Neural progenitor cell (in vitro differentiated cells): Measurements from ENCODE around the gene LRFN2. TPM values are rescaled to one million over a fixed set of nuclear protein-coding genes. Genes with fewer than 3 reads are reported as not detected.

Experiments used
- DNase-seq: peaks from one replicate; pipeline ENCODE4 v3.0.0-alpha.2; 2016; ENCODE audit warnings: low spot score
- H2AFZ ChIP-seq: fragments of 200-600 bp; sonication (generic); replicated peaks from 2 replicates; pipeline ENCODE4 v1.6.1; 2016; ENCODE audit warnings: antibody characterized with exemption
- H3F3A ChIP-seq: fragments of 200-600 bp; sonication (generic); 2 replicates; pipeline ENCODE4 v1.6.1; 2016; ENCODE audit warnings: antibody characterized with exemption, low read depth
- H3K27ac ChIP-seq: fragments of 200-600 bp; sonication (generic); 2 replicates; pipeline ENCODE4 v1.5.1; 2016; ENCODE audit warnings: mild to moderate bottlenecking
- H3K27me3 ChIP-seq: fragments of 200-600 bp; sonication (generic); 2 replicates; pipeline ENCODE4 v1.6.1; 2016; ENCODE audit warnings: mild to moderate bottlenecking, moderate library complexity
- H3K36me3 ChIP-seq: fragments of 200-600 bp; sonication (generic); 2 replicates; pipeline ENCODE4 v1.5.1; 2016
- H3K4me1 ChIP-seq: fragments of 200-600 bp; sonication (generic); 2 replicates; pipeline ENCODE4 v1.6.1; 2016; ENCODE audit warnings: mixed run types
- H3K4me2 ChIP-seq: fragments of 200-600 bp; sonication (generic); 2 replicates; pipeline ENCODE4 v1.6.1; 2016
- H3K4me3 ChIP-seq: fragments of 200-600 bp; sonication (generic); 2 replicates; pipeline ENCODE4 v1.5.1; 2016
- H3K79me2 ChIP-seq: fragments of 200-600 bp; sonication (generic); 2 replicates; pipeline ENCODE4 v1.6.1; 2016; ENCODE audit warnings: low read depth
- H3K9ac ChIP-seq: fragments of 200-600 bp; sonication (generic); 2 replicates; pipeline ENCODE4 v1.6.1; 2016
- H3K9me3 ChIP-seq: fragments of 200-600 bp; sonication (generic); 2 replicates; pipeline ENCODE4 v1.5.1; 2016; ENCODE audit warnings: low read depth
- H4K20me1 ChIP-seq: fragments of 200-600 bp; sonication (generic); 2 replicates; pipeline ENCODE4 v1.6.1; 2016; ENCODE audit warnings: low read depth
- H3K27ac Mint-ChIP-seq: 3 replicates; pipeline ENCODE4 v1.8.0; 2021; ENCODE audit warnings: mixed read lengths
- H3K27me3 Mint-ChIP-seq: 2 replicates; pipeline ENCODE4 v1.8.0; 2022; ENCODE audit warnings: low read depth, mild to moderate bottlenecking, inconsistent platforms, moderate library complexity, mixed read lengths; ENCODE audit not compliant: insufficient read depth
- H3K36me3 Mint-ChIP-seq: 3 replicates; pipeline ENCODE4 v1.8.0; 2021; ENCODE audit warnings: mixed read lengths
- H3K4me1 Mint-ChIP-seq: 3 replicates; pipeline ENCODE4 v1.8.0; 2021; ENCODE audit warnings: mixed read lengths
- H3K4me3 Mint-ChIP-seq: 3 replicates; pipeline ENCODE4 v1.8.0; 2021; ENCODE audit warnings: mild to moderate bottlenecking, moderate library complexity, mixed read lengths
- H3K9me3 Mint-ChIP-seq: 3 replicates; pipeline ENCODE4 v1.8.0; 2020; ENCODE audit warnings: mixed read lengths
- EZH2 ChIP-seq: fragments of 200-600 bp; sonication (generic); IDR thresholded peaks from 2 replicates; pipeline ENCODE4 v1.6.1; 2017; ENCODE audit warnings: antibody characterized with exemption, mild to moderate bottlenecking, moderate library complexity
- EZH2phosphoT487 ChIP-seq: fragments of 200-600 bp; sonication (generic); IDR thresholded peaks from 2 replicates; pipeline ENCODE4 v1.6.1; 2017; ENCODE audit warnings: antibody characterized with exemption
- total RNA-seq: library from RNA; depleted of rRNA; stranded (reverse); fragments of >200 nt; gene quantifications from 2 replicates; pipeline ENCODE4 v1.2.3, GENCODE V29; 2015; ENCODE audit warnings: low replicate concordance
- TF ChIP-seq, protein P1 (sequence below): fragments of 200-600 bp; sonication (generic); IDR thresholded peaks from 2 replicates; pipeline ENCODE4 v1.5.1; 2017; ENCODE audit warnings: antibody characterized with exemption, mild to moderate bottlenecking

The LRFN2 gene
- total RNA-seq, 1 donor from 2014 or later: not detected

DNA sequence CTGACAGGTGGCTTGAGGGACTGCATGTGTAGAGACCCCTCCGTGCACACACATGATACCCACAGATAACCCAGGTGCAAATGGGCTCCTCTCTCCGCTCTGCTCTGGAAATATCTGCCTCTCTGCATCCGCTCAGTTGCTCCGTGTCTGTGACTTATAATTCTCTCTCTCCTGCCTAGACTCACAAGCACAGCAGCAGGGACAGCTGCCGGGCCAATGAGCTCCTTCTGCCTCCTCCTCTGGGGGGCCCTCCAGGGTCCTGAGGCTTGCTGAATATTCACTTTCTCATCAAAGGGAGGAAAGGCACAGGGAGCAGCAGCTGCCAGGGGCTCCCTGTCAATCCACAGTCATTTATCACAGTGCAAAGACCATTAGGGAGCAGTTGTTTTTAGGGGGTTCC lies 24.1 kb downstream of the LRFN2 start:
- no peak for TF ChIP-seq EZH2phosphoT487
- TF ChIP-seq, protein P1, sequence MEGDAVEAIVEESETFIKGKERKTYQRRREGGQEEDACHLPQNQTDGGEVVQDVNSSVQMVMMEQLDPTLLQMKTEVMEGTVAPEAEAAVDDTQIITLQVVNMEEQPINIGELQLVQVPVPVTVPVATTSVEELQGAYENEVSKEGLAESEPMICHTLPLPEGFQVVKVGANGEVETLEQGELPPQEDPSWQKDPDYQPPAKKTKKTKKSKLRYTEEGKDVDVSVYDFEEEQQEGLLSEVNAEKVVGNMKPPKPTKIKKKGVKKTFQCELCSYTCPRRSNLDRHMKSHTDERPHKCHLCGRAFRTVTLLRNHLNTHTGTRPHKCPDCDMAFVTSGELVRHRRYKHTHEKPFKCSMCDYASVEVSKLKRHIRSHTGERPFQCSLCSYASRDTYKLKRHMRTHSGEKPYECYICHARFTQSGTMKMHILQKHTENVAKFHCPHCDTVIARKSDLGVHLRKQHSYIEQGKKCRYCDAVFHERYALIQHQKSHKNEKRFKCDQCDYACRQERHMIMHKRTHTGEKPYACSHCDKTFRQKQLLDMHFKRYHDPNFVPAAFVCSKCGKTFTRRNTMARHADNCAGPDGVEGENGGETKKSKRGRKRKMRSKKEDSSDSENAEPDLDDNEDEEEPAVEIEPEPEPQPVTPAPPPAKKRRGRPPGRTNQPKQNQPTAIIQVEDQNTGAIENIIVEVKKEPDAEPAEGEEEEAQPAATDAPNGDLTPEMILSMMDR: no peak
- no peak for TF ChIP-seq EZH2
- Histone ChIP-seq H3K4me1 (no peaks in the 10 kb centered on the region), H3K4me2 (no peak overlapping the region), H3F3A (no peaks in the 10 kb centered on the region), H3K36me3 (no peaks in the 10 kb centered on the region), H3K27me3 (no peaks in the 10 kb centered on the region), H3K4me3 (no peak overlapping the region), H3K9me3 (no peaks in the 10 kb centered on the region), H3K27ac (no peak overlapping the region), H3K79me2 (no peaks in the 10 kb centered on the region), H3K9ac (no peak overlapping the region), H2AFZ (peak overlapping the region; percentile 6), H4K20me1 (no peaks in the 10 kb centered on the region)
- no peaks in the 10 kb centered on the region for H3K36me3 Mint-ChIP-seq
- peaks cover 7% of the 10 kb centered on the region for H3K4me1 Mint-ChIP-seq
- H3K27me3 Mint-ChIP-seq: peaks cover 3% of the 10 kb centered on the region
- peak overlapping the region; percentile 28 for H3K27ac Mint-ChIP-seq
- peaks cover 4% of the 10 kb centered on the region for H3K9me3 Mint-ChIP-seq
- H3K4me3 Mint-ChIP-seq: no peak overlapping the region
- no peak for DNase-seq

GRCh38 chr6:40559056-40559455 lies 28.1 kb downstream of the LRFN2 start:
- H3K27ac Mint-ChIP-seq: no peak overlapping the region
- no peak for DNase-seq
- H3K4me3 Mint-ChIP-seq: no peak overlapping the region
- no peaks in the 10 kb centered on the region for H3K9me3 Mint-ChIP-seq
- Histone ChIP-seq H3K79me2 (no peaks in the 10 kb centered on the region), H3F3A (no peaks in the 10 kb centered on the region), H3K4me1 (peaks cover 12% of the 10 kb centered on the region), H3K9ac (no peak overlapping the region), H3K4me2 (no peak overlapping the region), H3K27ac (no peak overlapping the region), H3K9me3 (no peaks in the 10 kb centered on the region), H4K20me1 (no peaks in the 10 kb centered on the region), H3K27me3 (no peaks in the 10 kb centered on the region), H3K4me3 (no peak overlapping the region), H3K36me3 (no peaks in the 10 kb centered on the region), H2AFZ (no peak overlapping the region)
- H3K36me3 Mint-ChIP-seq: no peaks in the 10 kb centered on the region
- H3K4me1 Mint-ChIP-seq: peaks cover 24% of the 10 kb centered on the region
- TF ChIP-seq, protein P1: no peak
- no peak for TF ChIP-seq EZH2phosphoT487
- TF ChIP-seq EZH2: no peak
- H3K27me3 Mint-ChIP-seq: peaks cover 6% of the 10 kb centered on the region

- no peak overlapping the region for H3K4me3 Mint-ChIP-seq
Measured at GRCh38 chr6:40558102-40558501, 29.1 kb downstream of the LRFN2 start.

More at GRCh38 chr6:40558102-40558501, 29.1 kb downstream of the LRFN2 start:
- no peak for DNase-seq
- Histone ChIP-seq H3K27me3 (no peaks in the 10 kb centered on the region), H3K27ac (no peak overlapping the region), H3K36me3 (no peaks in the 10 kb centered on the region), H3K79me2 (no peaks in the 10 kb centered on the region), H2AFZ (no peak overlapping the region), H3K9ac (no peak overlapping the region), H4K20me1 (no peaks in the 10 kb centered on the region), H3K9me3 (no peaks in the 10 kb centered on the region), H3K4me2 (no peak overlapping the region), H3K4me1 (peaks cover 12% of the 10 kb centered on the region), H3K4me3 (no peak overlapping the region), H3F3A (no peaks in the 10 kb centered on the region)
- Mint-ChIP-seq H3K36me3 (no peaks in the 10 kb centered on the region), H3K4me1 (peaks cover 22% of the 10 kb centered on the region), H3K27me3 (peaks cover 4% of the 10 kb centered on the region), H3K9me3 (no peaks in the 10 kb centered on the region), H3K27ac (no peak overlapping the region)
- TF ChIP-seq, protein P1: no peak
- no peak for TF ChIP-seq EZH2
- TF ChIP-seq EZH2phosphoT487: no peak
